ENCODE measurements around the gene KLHL25. TPM values are rescaled to one million over a fixed set of nuclear protein-coding genes. Genes with fewer than 3 reads are reported as not detected.

The KLHL25 gene
- total and polyA plus RNA-seq, 2 of the 13 experiments (the other 11 are each of a cell fraction or from before 2014, with no cell fraction given), result 3.7 to 8.2 TPM

DNA sequence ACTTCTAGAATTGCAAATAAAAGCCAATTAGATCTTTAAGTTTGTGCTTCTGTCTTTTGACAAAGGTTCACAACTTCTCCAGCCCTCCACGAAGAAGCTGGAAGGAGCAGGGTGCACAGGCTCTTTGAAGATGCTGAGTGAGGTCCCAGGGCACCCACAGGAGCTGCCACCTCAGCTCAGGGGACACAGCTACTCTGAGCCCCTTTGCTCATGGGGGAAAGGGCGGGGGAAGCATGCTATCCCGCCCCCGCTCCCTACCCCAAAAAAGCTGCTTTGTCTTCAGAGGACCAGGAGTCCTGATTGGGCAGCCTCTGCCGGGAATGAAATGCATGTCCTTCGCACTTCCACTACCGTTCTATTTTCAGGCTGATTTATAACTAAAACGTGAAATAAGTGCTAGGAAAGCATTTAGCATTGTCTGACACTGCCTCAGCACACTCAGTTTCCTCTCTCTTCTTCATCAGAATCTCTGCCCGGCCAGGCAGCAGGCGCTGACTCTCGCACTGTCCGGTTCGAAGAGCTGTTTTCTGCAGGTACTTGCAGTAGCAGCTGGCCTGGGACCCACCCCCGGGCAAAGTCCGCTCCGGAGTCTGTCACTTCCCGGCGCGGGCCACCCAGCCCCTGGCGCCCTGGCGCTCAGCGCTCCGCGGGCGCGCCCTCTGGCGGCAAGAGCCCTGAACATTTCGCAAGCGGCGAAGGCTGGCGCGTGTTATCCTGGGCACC is 45.5 kb upstream of the KLHL25 start (continued):
- TF ChIP-seq, protein P1, sequence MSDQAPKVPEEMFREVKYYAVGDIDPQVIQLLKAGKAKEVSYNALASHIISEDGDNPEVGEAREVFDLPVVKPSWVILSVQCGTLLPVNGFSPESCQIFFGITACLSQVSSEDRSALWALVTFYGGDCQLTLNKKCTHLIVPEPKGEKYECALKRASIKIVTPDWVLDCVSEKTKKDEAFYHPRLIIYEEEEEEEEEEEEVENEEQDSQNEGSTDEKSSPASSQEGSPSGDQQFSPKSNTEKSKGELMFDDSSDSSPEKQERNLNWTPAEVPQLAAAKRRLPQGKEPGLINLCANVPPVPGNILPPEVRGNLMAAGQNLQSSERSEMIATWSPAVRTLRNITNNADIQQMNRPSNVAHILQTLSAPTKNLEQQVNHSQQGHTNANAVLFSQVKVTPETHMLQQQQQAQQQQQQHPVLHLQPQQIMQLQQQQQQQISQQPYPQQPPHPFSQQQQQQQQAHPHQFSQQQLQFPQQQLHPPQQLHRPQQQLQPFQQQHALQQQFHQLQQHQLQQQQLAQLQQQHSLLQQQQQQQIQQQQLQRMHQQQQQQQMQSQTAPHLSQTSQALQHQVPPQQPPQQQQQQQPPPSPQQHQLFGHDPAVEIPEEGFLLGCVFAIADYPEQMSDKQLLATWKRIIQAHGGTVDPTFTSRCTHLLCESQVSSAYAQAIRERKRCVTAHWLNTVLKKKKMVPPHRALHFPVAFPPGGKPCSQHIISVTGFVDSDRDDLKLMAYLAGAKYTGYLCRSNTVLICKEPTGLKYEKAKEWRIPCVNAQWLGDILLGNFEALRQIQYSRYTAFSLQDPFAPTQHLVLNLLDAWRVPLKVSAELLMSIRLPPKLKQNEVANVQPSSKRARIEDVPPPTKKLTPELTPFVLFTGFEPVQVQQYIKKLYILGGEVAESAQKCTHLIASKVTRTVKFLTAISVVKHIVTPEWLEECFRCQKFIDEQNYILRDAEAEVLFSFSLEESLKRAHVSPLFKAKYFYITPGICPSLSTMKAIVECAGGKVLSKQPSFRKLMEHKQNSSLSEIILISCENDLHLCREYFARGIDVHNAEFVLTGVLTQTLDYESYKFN (CRISPR knock-in tag; conservative IDR thresholded peaks at IDR 0.05), result peak; percentile 83
- TF ChIP-seq GATAD2A (CRISPR knock-in tag; IDR thresholded peaks at IDR 0.05), result peak; percentile 77
- TF ChIP-seq, protein P2, sequence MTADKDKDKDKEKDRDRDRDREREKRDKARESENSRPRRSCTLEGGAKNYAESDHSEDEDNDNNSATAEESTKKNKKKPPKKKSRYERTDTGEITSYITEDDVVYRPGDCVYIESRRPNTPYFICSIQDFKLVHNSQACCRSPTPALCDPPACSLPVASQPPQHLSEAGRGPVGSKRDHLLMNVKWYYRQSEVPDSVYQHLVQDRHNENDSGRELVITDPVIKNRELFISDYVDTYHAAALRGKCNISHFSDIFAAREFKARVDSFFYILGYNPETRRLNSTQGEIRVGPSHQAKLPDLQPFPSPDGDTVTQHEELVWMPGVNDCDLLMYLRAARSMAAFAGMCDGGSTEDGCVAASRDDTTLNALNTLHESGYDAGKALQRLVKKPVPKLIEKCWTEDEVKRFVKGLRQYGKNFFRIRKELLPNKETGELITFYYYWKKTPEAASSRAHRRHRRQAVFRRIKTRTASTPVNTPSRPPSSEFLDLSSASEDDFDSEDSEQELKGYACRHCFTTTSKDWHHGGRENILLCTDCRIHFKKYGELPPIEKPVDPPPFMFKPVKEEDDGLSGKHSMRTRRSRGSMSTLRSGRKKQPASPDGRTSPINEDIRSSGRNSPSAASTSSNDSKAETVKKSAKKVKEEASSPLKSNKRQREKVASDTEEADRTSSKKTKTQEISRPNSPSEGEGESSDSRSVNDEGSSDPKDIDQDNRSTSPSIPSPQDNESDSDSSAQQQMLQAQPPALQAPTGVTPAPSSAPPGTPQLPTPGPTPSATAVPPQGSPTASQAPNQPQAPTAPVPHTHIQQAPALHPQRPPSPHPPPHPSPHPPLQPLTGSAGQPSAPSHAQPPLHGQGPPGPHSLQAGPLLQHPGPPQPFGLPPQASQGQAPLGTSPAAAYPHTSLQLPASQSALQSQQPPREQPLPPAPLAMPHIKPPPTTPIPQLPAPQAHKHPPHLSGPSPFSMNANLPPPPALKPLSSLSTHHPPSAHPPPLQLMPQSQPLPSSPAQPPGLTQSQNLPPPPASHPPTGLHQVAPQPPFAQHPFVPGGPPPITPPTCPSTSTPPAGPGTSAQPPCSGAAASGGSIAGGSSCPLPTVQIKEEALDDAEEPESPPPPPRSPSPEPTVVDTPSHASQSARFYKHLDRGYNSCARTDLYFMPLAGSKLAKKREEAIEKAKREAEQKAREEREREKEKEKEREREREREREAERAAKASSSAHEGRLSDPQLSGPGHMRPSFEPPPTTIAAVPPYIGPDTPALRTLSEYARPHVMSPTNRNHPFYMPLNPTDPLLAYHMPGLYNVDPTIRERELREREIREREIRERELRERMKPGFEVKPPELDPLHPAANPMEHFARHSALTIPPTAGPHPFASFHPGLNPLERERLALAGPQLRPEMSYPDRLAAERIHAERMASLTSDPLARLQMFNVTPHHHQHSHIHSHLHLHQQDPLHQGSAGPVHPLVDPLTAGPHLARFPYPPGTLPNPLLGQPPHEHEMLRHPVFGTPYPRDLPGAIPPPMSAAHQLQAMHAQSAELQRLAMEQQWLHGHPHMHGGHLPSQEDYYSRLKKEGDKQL (CRISPR knock-in tag; IDR thresholded peaks at IDR 0.05; ENCODE audit: low read depth), result 0 out of 2 replicates have a peak, but pooled peaks have one; percentile 21
- TF ChIP-seq RBAK (CRISPR knock-in tag; IDR thresholded peaks at IDR 0.05), result no peak
- peak; percentile 44; the same call in 1 of the 2 replicates for TF ChIP-seq HMG20A (CRISPR knock-in tag; IDR thresholded peaks at IDR 0.05; ENCODE audit: borderline replicate concordance)
- TF ChIP-seq, protein P3, sequence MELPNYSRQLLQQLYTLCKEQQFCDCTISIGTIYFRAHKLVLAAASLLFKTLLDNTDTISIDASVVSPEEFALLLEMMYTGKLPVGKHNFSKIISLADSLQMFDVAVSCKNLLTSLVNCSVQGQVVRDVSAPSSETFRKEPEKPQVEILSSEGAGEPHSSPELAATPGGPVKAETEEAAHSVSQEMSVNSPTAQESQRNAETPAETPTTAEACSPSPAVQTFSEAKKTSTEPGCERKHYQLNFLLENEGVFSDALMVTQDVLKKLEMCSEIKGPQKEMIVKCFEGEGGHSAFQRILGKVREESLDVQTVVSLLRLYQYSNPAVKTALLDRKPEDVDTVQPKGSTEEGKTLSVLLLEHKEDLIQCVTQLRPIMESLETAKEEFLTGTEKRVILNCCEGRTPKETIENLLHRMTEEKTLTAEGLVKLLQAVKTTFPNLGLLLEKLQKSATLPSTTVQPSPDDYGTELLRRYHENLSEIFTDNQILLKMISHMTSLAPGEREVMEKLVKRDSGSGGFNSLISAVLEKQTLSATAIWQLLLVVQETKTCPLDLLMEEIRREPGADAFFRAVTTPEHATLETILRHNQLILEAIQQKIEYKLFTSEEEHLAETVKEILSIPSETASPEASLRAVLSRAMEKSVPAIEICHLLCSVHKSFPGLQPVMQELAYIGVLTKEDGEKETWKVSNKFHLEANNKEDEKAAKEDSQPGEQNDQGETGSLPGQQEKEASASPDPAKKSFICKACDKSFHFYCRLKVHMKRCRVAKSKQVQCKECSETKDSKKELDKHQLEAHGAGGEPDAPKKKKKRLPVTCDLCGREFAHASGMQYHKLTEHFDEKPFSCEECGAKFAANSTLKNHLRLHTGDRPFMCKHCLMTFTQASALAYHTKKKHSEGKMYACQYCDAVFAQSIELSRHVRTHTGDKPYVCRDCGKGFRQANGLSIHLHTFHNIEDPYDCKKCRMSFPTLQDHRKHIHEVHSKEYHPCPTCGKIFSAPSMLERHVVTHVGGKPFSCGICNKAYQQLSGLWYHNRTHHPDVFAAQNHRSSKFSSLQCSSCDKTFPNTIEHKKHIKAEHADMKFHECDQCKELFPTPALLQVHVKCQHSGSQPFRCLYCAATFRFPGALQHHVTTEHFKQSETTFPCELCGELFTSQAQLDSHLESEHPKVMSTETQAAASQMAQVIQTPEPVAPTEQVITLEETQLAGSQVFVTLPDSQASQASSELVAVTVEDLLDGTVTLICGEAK (IDR thresholded peaks at IDR 0.05), result no peak
- TF ChIP-seq, protein P3 (CRISPR knock-in tag; IDR thresholded peaks at IDR 0.05), result no peak
- TF ChIP-seq, protein P4, sequence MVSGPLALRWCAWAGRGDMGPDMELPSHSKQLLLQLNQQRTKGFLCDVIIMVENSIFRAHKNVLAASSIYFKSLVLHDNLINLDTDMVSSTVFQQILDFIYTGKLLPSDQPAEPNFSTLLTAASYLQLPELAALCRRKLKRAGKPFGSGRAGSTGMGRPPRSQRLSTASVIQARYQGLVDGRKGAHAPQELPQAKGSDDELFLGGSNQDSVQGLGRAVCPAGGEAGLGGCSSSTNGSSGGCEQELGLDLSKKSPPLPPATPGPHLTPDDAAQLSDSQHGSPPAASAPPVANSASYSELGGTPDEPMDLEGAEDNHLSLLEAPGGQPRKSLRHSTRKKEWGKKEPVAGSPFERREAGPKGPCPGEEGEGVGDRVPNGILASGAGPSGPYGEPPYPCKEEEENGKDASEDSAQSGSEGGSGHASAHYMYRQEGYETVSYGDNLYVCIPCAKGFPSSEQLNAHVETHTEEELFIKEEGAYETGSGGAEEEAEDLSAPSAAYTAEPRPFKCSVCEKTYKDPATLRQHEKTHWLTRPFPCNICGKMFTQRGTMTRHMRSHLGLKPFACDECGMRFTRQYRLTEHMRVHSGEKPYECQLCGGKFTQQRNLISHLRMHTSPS (CRISPR knock-in tag; IDR thresholded peaks at IDR 0.05; ENCODE audit: low read depth), result peak; percentile 92

Data from HepG2 (cell line).